GM23248 (cell line): ENCODE data around the gene UIMC1. TPM values are rescaled to one million over a fixed set of nuclear protein-coding genes. Genes with fewer than 3 reads are reported as not detected.
"Not testable (repeated sequence)": the region's sequence is repeated elsewhere in the genome, so short reads cannot be mapped to it uniquely, and the experiment has no call there.

Source experiments
- DNase-seq: peaks from one replicate; pipeline ENCODE4 v3.0.0-alpha.2; 2015
- H2AFZ ChIP-seq: fragments of 200-600 bp; sonication (generic); 2 replicates; pipeline ENCODE4 v1.6.1; 2016; ENCODE audit warnings: antibody characterized with exemption
- H3F3A ChIP-seq: fragments of 200-600 bp; sonication (generic); 2 replicates; pipeline ENCODE4 v1.6.1; 2016; ENCODE audit warnings: mild to moderate bottlenecking, antibody characterized with exemption, mixed run types; ENCODE audit not compliant: insufficient read depth
- H3K27ac ChIP-seq: fragments of 200-600 bp; sonication (generic); 2 replicates; pipeline ENCODE4 v1.5.1; 2016; ENCODE audit warnings: mild to moderate bottlenecking
- H3K27me3 ChIP-seq: fragments of 200-600 bp; sonication (generic); replicated peaks from 2 replicates; pipeline ENCODE4 v1.6.1; 2016; ENCODE audit warnings: mild to moderate bottlenecking; ENCODE audit not compliant: insufficient read depth
- H3K36me3 ChIP-seq: fragments of 200-600 bp; sonication (generic); 2 replicates; pipeline ENCODE4 v1.6.1; 2016; ENCODE audit warnings: low read depth, mild to moderate bottlenecking
- H3K4me1 ChIP-seq: fragments of 200-600 bp; sonication (generic); 2 replicates; pipeline ENCODE4 v1.6.1; 2016; ENCODE audit warnings: mild to moderate bottlenecking; ENCODE audit not compliant: insufficient read depth
- H3K4me2 ChIP-seq: fragments of 200-600 bp; sonication (generic); one replicate; pipeline ENCODE4 v1.6.1; 2016; ENCODE audit warnings: mild to moderate bottlenecking; ENCODE audit not compliant: unreplicated experiment
- H3K4me3 ChIP-seq: fragments of 200-600 bp; sonication (generic); 2 replicates; pipeline ENCODE4 v1.5.1; 2016; ENCODE audit warnings: mild to moderate bottlenecking
- H3K79me2 ChIP-seq: fragments of 200-600 bp; sonication (generic); 2 replicates; pipeline ENCODE4 v1.6.1; 2016; ENCODE audit warnings: mild to moderate bottlenecking; ENCODE audit not compliant: insufficient read depth
- H3K9ac ChIP-seq: fragments of 200-600 bp; sonication (generic); 2 replicates; pipeline ENCODE4 v1.6.1; 2016; ENCODE audit warnings: mild to moderate bottlenecking
- H3K9me2 ChIP-seq: fragments of 200-600 bp; sonication (generic); 2 replicates; pipeline ENCODE4 v1.6.1; 2016; ENCODE audit warnings: mixed run types, mild to moderate bottlenecking, moderate library complexity; ENCODE audit not compliant: insufficient read depth
- H3K9me3 ChIP-seq: fragments of 200-600 bp; sonication (generic); one replicate; pipeline ENCODE4 v1.6.1; 2017; ENCODE audit warnings: low read depth
- H4K20me1 ChIP-seq: fragments of 200-600 bp; sonication (generic); 2 replicates; pipeline ENCODE4 v1.6.0; 2016; ENCODE audit not compliant: insufficient read depth
- EZH2 ChIP-seq: fragments of 200-600 bp; sonication (generic); IDR thresholded peaks from 2 replicates; pipeline ENCODE4 v1.6.1; 2018; ENCODE audit warnings: antibody characterized with exemption, mild to moderate bottlenecking; ENCODE audit not compliant: insufficient read depth, poor library complexity, severe bottlenecking
- EZH2phosphoT487 ChIP-seq: fragments of 200-600 bp; sonication (generic); IDR thresholded peaks from 2 replicates; pipeline ENCODE4 v1.6.1; 2018; ENCODE audit warnings: antibody characterized with exemption, moderate library complexity, mild to moderate bottlenecking, low read depth; ENCODE audit not compliant: insufficient read depth
- WGBS, 2 experiments: methylation state at CpG; one replicate each; pipeline ENCODE4 v1.1.6; 2015 to 2017; ENCODE audit warnings: low lambda C conversion rate in 2 of 2, low coverage in 1 of 2; ENCODE audit errors: missing lambda C conversion rate in 2 of 2; 5-methylcytosine and 5-hydroxymethylcytosine counted together
- in situ Hi-C: fragments of 300-500 bp; cut with MboI; formaldehyde crosslinking; loops from 2 replicates; pipeline ENCODE4 v1.15.0; 2020
- polyA plus RNA-seq: library from polyadenylated mRNA; unstranded; fragments of >200 nt; fragmentation: Nextera tagmentation; extraction: Ambion mirVana; gene quantifications from 2 replicates; pipeline ENCODE4 v1.2.1, GENCODE V29; 2016
- total RNA-seq: library from RNA; depleted of rRNA; stranded (reverse); fragments of >200 nt; shearing (Covaris generic); gene quantifications from 2 replicates; pipeline ENCODE4 v1.2.3, GENCODE V29; 2014

Gene UIMC1
- total and polyA plus RNA-seq, 2 experiments from 2014 or later = 18.4 to 27.6 TPM

GRCh38 chr5:176870644-176871043, 135.9 kb downstream of the UIMC1 start:
- H4K20me1 ChIP-seq, H3K79me2 ChIP-seq, H2AFZ ChIP-seq, DNase-seq, H3K36me3 ChIP-seq, H3K9ac ChIP-seq, H3K4me2 ChIP-seq, H3K27ac ChIP-seq, H3K4me3 ChIP-seq, H3K9me2 ChIP-seq, in situ Hi-C loops, H3K9me3 ChIP-seq, H3F3A ChIP-seq, H3K4me1 ChIP-seq: not testable (repeated sequence)
- peaks cover 48% of the 10 kb centered on the region for H3K27me3 ChIP-seq
- 50 to 70% methylated on average over 2 to 10 of the region's 10 CpGs for WGBS, 2 experiments

GRCh38 chr5:176870110-176870591, 136.4 kb downstream of the UIMC1 start:
- Histone ChIP-seq H3K9me2 (no peaks in the 10 kb centered on the region), H3K79me2 (no peaks in the 10 kb centered on the region), H3F3A (no peaks in the 10 kb centered on the region), H3K9ac (no peak overlapping the region), H3K9me3 (no peaks in the 10 kb centered on the region), H3K4me2 (no peak overlapping the region), H3K4me3 (no peak overlapping the region), H4K20me1 (no peaks in the 10 kb centered on the region), H3K27ac (no peak overlapping the region), H3K4me1 (no peaks in the 10 kb centered on the region), H3K27me3 (peaks cover 47% of the 10 kb centered on the region), H3K36me3 (no peaks in the 10 kb centered on the region), H2AFZ (no peak overlapping the region)
- TF ChIP-seq EZH2phosphoT487 (no peak), EZH2 (no peak)
- 55 to 57% methylated on average over 17 of the region's 17 CpGs for WGBS, 2 experiments
- in situ Hi-C loops = no loop called here
- peak; percentile 73 for DNase-seq

- Histone ChIP-seq H3K79me2 (no peaks in the 10 kb centered on the region), H3K36me3 (no peaks in the 10 kb centered on the region), H3K9me3 (no peaks in the 10 kb centered on the region), H4K20me1 (no peaks in the 10 kb centered on the region), H2AFZ (no peak overlapping the region), H3K9me2 (no peaks in the 10 kb centered on the region), H3K9ac (no peak overlapping the region), H3K27ac (no peak overlapping the region), H3F3A (no peaks in the 10 kb centered on the region), H3K4me2 (no peak overlapping the region), H3K27me3 (peaks cover 42% of the 10 kb centered on the region; the same call in 1 of the 2 replicates), H3K4me3 (no peak overlapping the region), H3K4me1 (no peaks in the 10 kb centered on the region)
- in situ Hi-C loops = no loop called here
- WGBS, 2 experiments = 69 to 74% methylated on average over 36 to 37 of the region's 38 CpGs
- no peak for DNase-seq
- TF ChIP-seq EZH2phosphoT487 (no peak), EZH2 (no peak)
Observed at GRCh38 chr5:176869501-176870109, 137.0 kb downstream of the UIMC1 start.

DNA sequence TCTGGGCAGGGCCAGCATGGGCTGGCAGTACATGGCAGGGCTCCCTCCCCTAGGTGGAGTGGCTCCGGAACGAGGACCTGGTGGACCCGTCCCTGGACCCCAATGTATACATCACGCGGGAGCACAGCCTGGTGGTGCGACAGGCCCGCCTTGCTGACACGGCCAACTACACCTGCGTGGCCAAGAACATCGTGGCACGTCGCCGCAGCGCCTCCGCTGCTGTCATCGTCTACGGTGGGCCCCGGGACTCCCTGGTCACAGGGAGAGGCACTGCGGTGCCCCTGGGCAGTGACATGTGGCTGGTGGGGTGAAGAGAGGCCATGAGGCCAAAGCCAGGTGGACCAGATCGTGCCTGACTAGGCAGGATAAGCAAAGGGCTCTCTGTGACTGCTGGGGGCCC, 137.8 kb downstream of the UIMC1 start:
- Histone ChIP-seq H3K36me3 (no peaks in the 10 kb centered on the region), H3K4me3 (no peak overlapping the region), H3K9ac (no peak overlapping the region), H3F3A (no peaks in the 10 kb centered on the region), H2AFZ (no peak overlapping the region), H3K9me2 (no peaks in the 10 kb centered on the region), H3K27ac (no peak overlapping the region), H3K4me1 (no peaks in the 10 kb centered on the region), H3K27me3 (peaks cover 42% of the 10 kb centered on the region), H3K79me2 (no peaks in the 10 kb centered on the region), H3K4me2 (no peak overlapping the region), H4K20me1 (no peaks in the 10 kb centered on the region), H3K9me3 (no peaks in the 10 kb centered on the region)
- DNase-seq = no peak
- 77 to 83% methylated on average over 20 of the region's 20 CpGs for WGBS, 2 experiments
- in situ Hi-C loops = no loop called here
- TF ChIP-seq EZH2 = no peak
- no peak for TF ChIP-seq EZH2phosphoT487

- Histone ChIP-seq H3K9me2 (no peaks in the 10 kb centered on the region), H3K27me3 (peaks cover 36% of the 10 kb centered on the region), H3K4me1 (no peaks in the 10 kb centered on the region), H3K36me3 (no peaks in the 10 kb centered on the region), H4K20me1 (no peaks in the 10 kb centered on the region), H3K4me2 (no peak overlapping the region), H3K9ac (no peak overlapping the region), H3K79me2 (no peaks in the 10 kb centered on the region), H3K27ac (no peak overlapping the region), H3K9me3 (no peaks in the 10 kb centered on the region), H3K4me3 (no peak overlapping the region), H2AFZ (no peak overlapping the region), H3F3A (no peaks in the 10 kb centered on the region)
- TF ChIP-seq EZH2 (no peak), EZH2phosphoT487 (no peak)
- in situ Hi-C loops = no loop called here
- 51 to 70% methylated on average over 7 to 14 of the region's 14 CpGs for WGBS, 2 experiments
- no peak for DNase-seq
Observed at GRCh38 chr5:176868126-176868525, 138.5 kb downstream of the UIMC1 start.
